RPMI7951 (cell line): ENCODE results near the gene PLIN4. TPM values are rescaled to one million over a fixed set of nuclear protein-coding genes. Genes with fewer than 3 reads are reported as not detected.
"Not testable (repeated sequence)": the region's sequence is repeated elsewhere in the genome, so short reads cannot be mapped to it uniquely, and the experiment has no call there.

Source experiments
- DNase-seq: peaks from one replicate; pipeline ENCODE4 v3.0.0-alpha.2; 2012; ENCODE audit warnings: low read depth
- total RNA-seq: library from RNA; depleted of rRNA; stranded (reverse); fragments of >200 nt; shearing (Covaris generic); gene quantifications from 2 replicates; pipeline ENCODE4 v1.2.3, GENCODE V29; 2014; rRNA removed

PLIN4 gene
- not detected in 2 replicates for total RNA-seq

- no peak for DNase-seq
Measured at GRCh38 chr19:4518345-4519171, at the start of gene PLIN4. Gene PLIN4 (minus strand): TSS chr19:4518486. CDS start chr19:4518272, 214 bp downstream.

GRCh38 chr19:4567584-4568071 is 49.3 kb upstream of the PLIN4 start:
- no peak for DNase-seq

GRCh38 chr19:4566402-4567051 is 48.2 kb upstream of the PLIN4 start:
- DNase-seq = no peak

- DNase-seq = not testable (repeated sequence)
Measured at GRCh38 chr19:4563562-4563961, 45.3 kb upstream of the PLIN4 start.

GRCh38 chr19:4562085-4562484 is 43.8 kb upstream of the PLIN4 start:
- DNase-seq = not testable (repeated sequence)

GRCh38 chr19:4559569-4559968 is 41.3 kb upstream of the PLIN4 start, which contains the start of gene SEMA6B:
Gene SEMA6B (minus strand): TSS chr19:4559684. CDS start chr19:4558457, 1,227 bp downstream.
- no peak for DNase-seq

- no peak for DNase-seq
Measured at GRCh38 chr19:4557971-4558941, 40.0 kb upstream of the PLIN4 start.

GRCh38 chr19:4557144-4557970 is 39.1 kb upstream of the PLIN4 start:
- no peak for DNase-seq

GRCh38 chr19:4556597-4557127 is 38.4 kb upstream of the PLIN4 start:
- peak; percentile 36 for DNase-seq

- DNase-seq = no peak
Measured at GRCh38 chr19:4555657-4556561, 37.6 kb upstream of the PLIN4 start.

- DNase-seq = no peak
Measured at GRCh38 chr19:4554717-4555116, 36.4 kb upstream of the PLIN4 start.

- DNase-seq = no peak
Measured at GRCh38 chr19:4553775-4554174, 35.5 kb upstream of the PLIN4 start.

- DNase-seq = no peak
Measured at GRCh38 chr19:4553092-4553695, 34.9 kb upstream of the PLIN4 start.

GRCh38 chr19:4552525-4552819 is 34.2 kb upstream of the PLIN4 start:
- no peak for DNase-seq

GRCh38 chr19:4550479-4551050 is 32.3 kb upstream of the PLIN4 start:
- no peak for DNase-seq

GRCh38 chr19:4550018-4550417 is 31.7 kb upstream of the PLIN4 start:
- DNase-seq = no peak

- no peak for DNase-seq
Measured at GRCh38 chr19:4548238-4548584, 29.9 kb upstream of the PLIN4 start.

- DNase-seq = no peak
Measured at GRCh38 chr19:4547303-4548237, 29.3 kb upstream of the PLIN4 start.
